HCT116 (cell line): ENCODE data around the gene SUN2. TPM values are rescaled to one million over a fixed set of nuclear protein-coding genes. Genes with fewer than 3 reads are reported as not detected.

Source experiments
- ATAC-seq: fragments of 200-7000 bp; cut with Tn5 transposase; 2 replicates; pipeline ENCODE4 v1.9.1; 2020; ENCODE audit warnings: mild to moderate bottlenecking, moderate library complexity
- BruUV-seq: library from RNA; stranded (reverse); fragments of 400-500 nt; replicated peaks from 2 replicates; lab custom pipeline; 2021; lab: Mats Ljungman, UMichigan
- CTCF ChIA-PET: fragments of 300-600 bp; sonication (Branson Sonifier 250); formaldehyde crosslinking; loops from one replicate; lab custom pipeline; 2021; ENCODE audit warnings: antibody characterized with exemption; lab: Charles Lee
- POLR2A ChIA-PET: fragments of 300-600, 350-600 bp; sonication (Branson Sonifier 250); formaldehyde crosslinking; loops from one replicate; lab custom pipeline; 2021; ENCODE audit warnings: antibody characterized with exemption; lab: Charles Lee
- RAD21 ChIA-PET, 2 experiments: fragments of 300-600 bp; sonication (Branson Sonifier 250); formaldehyde crosslinking; loops; one replicate each; lab custom pipeline; 2023; ENCODE audit warnings: low total read pairs in 2 of 2; ENCODE audit not compliant: uncharacterized antibody in 2 of 2, unreplicated experiment in 2 of 2, low non-redundant PET in 1 of 2; lab: Charles Lee
- DNase-seq: peaks from one replicate; pipeline ENCODE4 v3.0.0-alpha.2; 2010; ENCODE audit warnings: low read depth, low spot score
- H2AFZ ChIP-seq: fragments of 200-600 bp; shearing (Covaris generic), sonication (generic); 2 replicates; pipeline ENCODE4 v1.6.1; 2017; ENCODE audit warnings: low read depth, mixed run types, mixed read lengths, antibody characterized with exemption, low read length; ENCODE audit not compliant: poor library complexity, severe bottlenecking
- H3K27ac ChIP-seq: 2 replicates; pipeline ENCODE4 v1.5.1; 2012; ENCODE audit warnings: low read depth, low read length
- H3K27me3 ChIP-seq: fragments of 200-600 bp; sonication (generic); 2 replicates; pipeline ENCODE4 v1.6.1; 2016; ENCODE audit warnings: mixed run types, low read length, mixed read lengths; ENCODE audit not compliant: insufficient read depth
- H3K36me3 ChIP-seq, 2 experiments: fragments of 200-500 bp in 1 of 2; fragments of 200-600 bp in 1 of 2; sonication (Bioruptor generic) in 1 of 2; sonication (generic) in 1 of 2; 2 replicates each; pipeline versions ENCODE4 v1.5.1 to v1.6.1; 2014 to 2016; ENCODE audit warnings: low read length in 2 of 2, inconsistent platforms in 1 of 2, mixed read lengths in 1 of 2, mixed run types in 1 of 2; ENCODE audit not compliant: insufficient read depth in 2 of 2, control insufficient read depth in 1 of 2
- H3K4me1 ChIP-seq, 2 experiments: fragments of 200-600 bp in 1 of 2; sonication (generic) in 1 of 2; 2 replicates each; pipeline versions ENCODE4 v1.5.1 to v1.6.1; 2012 to 2017; ENCODE audit warnings: low read length in 2 of 2, inconsistent platforms in 1 of 2, mild to moderate bottlenecking in 1 of 2, mixed read lengths in 1 of 2, mixed run types in 1 of 2, moderate library complexity in 1 of 2; ENCODE audit not compliant: insufficient read depth in 2 of 2, control insufficient read depth in 1 of 2
- H3K4me2 ChIP-seq: fragments of 200-600 bp; sonication (generic); 2 replicates; pipeline ENCODE4 v1.6.1; 2017; ENCODE audit warnings: mixed run types, low read length, mixed read lengths
- H3K4me3 ChIP-seq, 2 experiments: fragments of 200-600 bp in 1 of 2; sonication (generic) in 1 of 2; replicated peaks in 1 of 2; 2 replicates each; pipeline ENCODE4 v1.5.1; 2011 to 2016; ENCODE audit warnings: low read length in 2 of 2, control low read depth in 1 of 2, low read depth in 1 of 2, mild to moderate bottlenecking in 1 of 2, mixed read lengths in 1 of 2, mixed run types in 1 of 2
- H3K79me2 ChIP-seq: fragments of 200-600 bp; sonication (generic); 2 replicates; pipeline ENCODE4 v1.6.1; 2017; ENCODE audit warnings: mild to moderate bottlenecking, mixed run types, low read length, moderate library complexity, mixed read lengths; ENCODE audit not compliant: insufficient read depth
- H3K9ac ChIP-seq: fragments of 200-600 bp; sonication (generic); 2 replicates; pipeline ENCODE4 v1.6.1; 2016; ENCODE audit warnings: low read length, mixed read lengths
- H3K9me2 ChIP-seq: fragments of 200-600 bp; sonication (generic), shearing (Covaris generic); 2 replicates; pipeline ENCODE4 v1.6.1; 2017; ENCODE audit warnings: mixed run types, mild to moderate bottlenecking, moderate library complexity; ENCODE audit not compliant: insufficient read depth
- H3K9me3 ChIP-seq, 2 experiments: fragments of 200-500 bp in 1 of 2; fragments of 200-600 bp in 1 of 2; sonication (Bioruptor generic) in 1 of 2; sonication (generic) in 1 of 2; 2 replicates each; pipeline ENCODE4 v1.6.1; 2014 to 2017; ENCODE audit warnings: low read length in 2 of 2, mixed read lengths in 2 of 2, inconsistent platforms in 1 of 2, low read depth in 1 of 2, mild to moderate bottlenecking in 1 of 2, mixed run types in 1 of 2, moderate library complexity in 1 of 2; ENCODE audit not compliant: control insufficient read depth in 1 of 2, insufficient read depth in 1 of 2
- H4K20me1 ChIP-seq: fragments of 200-600 bp; sonication (generic), shearing (Covaris generic); 2 replicates; pipeline ENCODE4 v1.6.1; 2017; ENCODE audit warnings: mixed run types, mild to moderate bottlenecking, moderate library complexity; ENCODE audit not compliant: insufficient read depth
- CBX3 ChIP-seq: IDR thresholded peaks from 2 replicates; pipeline ENCODE4 v1.6.1; 2012; ENCODE audit warnings: low read depth
- CEBPB ChIP-seq: IDR thresholded peaks from 2 replicates; pipeline ENCODE4 v1.6.1; 2012; ENCODE audit warnings: low read depth
- EGR1 ChIP-seq: IDR thresholded peaks from 2 replicates; pipeline ENCODE4 v1.6.1; 2012; ENCODE audit warnings: low read depth
- ELF1 ChIP-seq: IDR thresholded peaks from 2 replicates; pipeline ENCODE4 v1.6.1; 2012; ENCODE audit warnings: low read depth, borderline replicate concordance
- EZH2 ChIP-seq: fragments of 200-600 bp; sonication (generic); IDR thresholded peaks from 2 replicates; pipeline ENCODE4 v1.6.1; 2017; ENCODE audit warnings: antibody characterized with exemption, mixed run types
- EZH2phosphoT487 ChIP-seq: fragments of 200-600 bp; IDR thresholded peaks from 2 replicates; pipeline ENCODE4 v1.6.1; 2018; ENCODE audit warnings: antibody characterized with exemption, borderline replicate concordance
- FOSL1 ChIP-seq: IDR thresholded peaks from 2 replicates; pipeline ENCODE4 v1.6.1; 2012; ENCODE audit warnings: low read depth
- POLR2AphosphoS5 ChIP-seq: IDR thresholded peaks from 2 replicates; pipeline ENCODE4 v1.6.1; 2011; ENCODE audit warnings: mild to moderate bottlenecking, low read depth, low read length, moderate library complexity
- SIN3A ChIP-seq: IDR thresholded peaks from 2 replicates; pipeline ENCODE4 v1.6.1; 2012; ENCODE audit warnings: low read depth
- SP1 ChIP-seq: IDR thresholded peaks from 2 replicates; pipeline ENCODE4 v1.6.1; 2012; ENCODE audit warnings: low read depth
- SRF ChIP-seq: IDR thresholded peaks from 2 replicates; pipeline ENCODE4 v1.6.1; 2012; ENCODE audit warnings: low read depth
- TCF7L2 ChIP-seq: IDR thresholded peaks from 2 replicates; pipeline ENCODE4 v1.7.0; 2011; ENCODE audit warnings: borderline replicate concordance, inconsistent platforms; ENCODE audit not compliant: insufficient read depth, insufficient read length; ENCODE audit errors: extremely low read depth
- YY1 ChIP-seq: IDR thresholded peaks from 2 replicates; pipeline ENCODE4 v1.6.1; 2011; ENCODE audit warnings: low read length, low read depth, moderate library complexity, mild to moderate bottlenecking; ENCODE audit not compliant: insufficient replicate concordance; ENCODE audit errors: extremely low read depth
- ZFX ChIP-seq: fragments of 450-650 bp; IDR thresholded peaks from 2 replicates; pipeline ENCODE4 v1.6.1; 2017
- intact Hi-C: fragments of 100-400 bp; cut with micrococcal nuclease; formaldehyde crosslinking; loops from 2 replicates; pipeline ENCODE4 v1.10.0; 2022
- total RNA-seq: library from RNA; stranded (reverse); gene quantifications from one replicate; pipeline ENCODE4 v1.2.1, GENCODE V29; 2021; ENCODE audit not compliant: unreplicated experiment
- TF ChIP-seq, protein P1 (sequence below): IDR thresholded peaks from 2 replicates; pipeline ENCODE4 v1.6.1; 2011; ENCODE audit warnings: mild to moderate bottlenecking, low read length, moderate library complexity; ENCODE audit not compliant: insufficient replicate concordance; ENCODE audit errors: extremely low read depth
- TF ChIP-seq, protein P2 (sequence below), 3 experiments: fragments of 200-600 bp in 1 of 3; sonication (generic) in 1 of 3; IDR thresholded peaks in 2 of 3; conservative IDR thresholded peaks in 1 of 3; 2 replicates each; pipeline ENCODE4 v1.5.1; 2012 to 2017; ENCODE audit warnings: low read depth in 2 of 3, low read length in 2 of 3, antibody characterized with exemption in 1 of 3, borderline replicate concordance in 1 of 3, control low read depth in 1 of 3, mild to moderate bottlenecking in 1 of 3, mixed read lengths in 1 of 3, mixed run types in 1 of 3, moderate library complexity in 1 of 3; ENCODE audit not compliant: insufficient read depth in 1 of 3
- TF ChIP-seq, protein P3 (sequence below): IDR thresholded peaks from 2 replicates; pipeline ENCODE4 v1.6.1; 2012; ENCODE audit warnings: low read depth
- TF ChIP-seq, protein P4 (sequence below): IDR thresholded peaks from 2 replicates; pipeline ENCODE4 v1.6.1; 2012

SUN2 gene
- total RNA-seq, 1 experiment from 2014 or later, result 71.6 TPM

DNA sequence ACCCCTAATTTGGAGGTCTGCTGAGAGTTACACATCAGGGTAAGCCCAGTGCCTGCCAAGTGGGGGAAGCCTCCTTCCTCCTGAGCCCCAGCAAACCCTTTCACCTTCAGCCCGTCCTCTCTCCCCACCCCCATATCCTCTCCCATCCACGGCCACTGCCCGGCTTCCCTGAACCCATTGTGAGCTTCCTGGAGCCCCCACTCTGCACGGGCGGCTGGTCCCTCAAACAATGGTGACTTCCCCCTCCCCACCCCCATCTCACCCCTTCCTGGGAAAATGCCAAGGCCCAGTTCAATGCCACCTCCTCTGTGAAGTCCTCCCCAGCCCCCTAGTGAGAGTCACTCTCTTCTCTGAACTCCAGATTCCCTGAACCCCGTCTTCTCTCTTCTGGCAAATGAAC, 20.3 kb upstream of the SUN2 start:
- H3K9me2 ChIP-seq, result no peaks in the 10 kb centered on the region
- H3K4me2 ChIP-seq, result no peak overlapping the region
- no peaks in the 10 kb centered on the region for H3K79me2 ChIP-seq
- no peak overlapping the region for H3K4me3 ChIP-seq
- H3K27ac ChIP-seq, result no peak overlapping the region
- ATAC-seq (no peak), DNase-seq (no peak)
- intact Hi-C loops, result no loop called here
- H3K9me3 ChIP-seq, result no peaks in the 10 kb centered on the region
- ChIA-PET RAD21 (no interaction called here), CTCF (no interaction called here), POLR2A (no interaction called here)
- no peaks in the 10 kb centered on the region for H4K20me1 ChIP-seq
- no peaks in the 10 kb centered on the region for H3K4me1 ChIP-seq
- no peak overlapping the region for H2AFZ ChIP-seq
- no peaks in the 10 kb centered on the region for H3K36me3 ChIP-seq
- TF ChIP-seq FOSL1 (no peak), CEBPB (no peak), ZFX (no peak), POLR2AphosphoS5 (no peak), SIN3A (no peak), SP1 (no peak), EZH2phosphoT487 (no peak), ELF1 (no peak), TCF7L2 (no peak), EZH2 (no peak), YY1 (no peak), SRF (no peak), EGR1 (no peak), CBX3 (no peak)
- TF ChIP-seq, protein P1, sequence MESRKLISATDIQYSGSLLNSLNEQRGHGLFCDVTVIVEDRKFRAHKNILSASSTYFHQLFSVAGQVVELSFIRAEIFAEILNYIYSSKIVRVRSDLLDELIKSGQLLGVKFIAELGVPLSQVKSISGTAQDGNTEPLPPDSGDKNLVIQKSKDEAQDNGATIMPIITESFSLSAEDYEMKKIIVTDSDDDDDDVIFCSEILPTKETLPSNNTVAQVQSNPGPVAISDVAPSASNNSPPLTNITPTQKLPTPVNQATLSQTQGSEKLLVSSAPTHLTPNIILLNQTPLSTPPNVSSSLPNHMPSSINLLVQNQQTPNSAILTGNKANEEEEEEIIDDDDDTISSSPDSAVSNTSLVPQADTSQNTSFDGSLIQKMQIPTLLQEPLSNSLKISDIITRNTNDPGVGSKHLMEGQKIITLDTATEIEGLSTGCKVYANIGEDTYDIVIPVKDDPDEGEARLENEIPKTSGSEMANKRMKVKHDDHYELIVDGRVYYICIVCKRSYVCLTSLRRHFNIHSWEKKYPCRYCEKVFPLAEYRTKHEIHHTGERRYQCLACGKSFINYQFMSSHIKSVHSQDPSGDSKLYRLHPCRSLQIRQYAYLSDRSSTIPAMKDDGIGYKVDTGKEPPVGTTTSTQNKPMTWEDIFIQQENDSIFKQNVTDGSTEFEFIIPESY, result no peak
- TF ChIP-seq, protein P2, sequence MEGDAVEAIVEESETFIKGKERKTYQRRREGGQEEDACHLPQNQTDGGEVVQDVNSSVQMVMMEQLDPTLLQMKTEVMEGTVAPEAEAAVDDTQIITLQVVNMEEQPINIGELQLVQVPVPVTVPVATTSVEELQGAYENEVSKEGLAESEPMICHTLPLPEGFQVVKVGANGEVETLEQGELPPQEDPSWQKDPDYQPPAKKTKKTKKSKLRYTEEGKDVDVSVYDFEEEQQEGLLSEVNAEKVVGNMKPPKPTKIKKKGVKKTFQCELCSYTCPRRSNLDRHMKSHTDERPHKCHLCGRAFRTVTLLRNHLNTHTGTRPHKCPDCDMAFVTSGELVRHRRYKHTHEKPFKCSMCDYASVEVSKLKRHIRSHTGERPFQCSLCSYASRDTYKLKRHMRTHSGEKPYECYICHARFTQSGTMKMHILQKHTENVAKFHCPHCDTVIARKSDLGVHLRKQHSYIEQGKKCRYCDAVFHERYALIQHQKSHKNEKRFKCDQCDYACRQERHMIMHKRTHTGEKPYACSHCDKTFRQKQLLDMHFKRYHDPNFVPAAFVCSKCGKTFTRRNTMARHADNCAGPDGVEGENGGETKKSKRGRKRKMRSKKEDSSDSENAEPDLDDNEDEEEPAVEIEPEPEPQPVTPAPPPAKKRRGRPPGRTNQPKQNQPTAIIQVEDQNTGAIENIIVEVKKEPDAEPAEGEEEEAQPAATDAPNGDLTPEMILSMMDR (IDR thresholded peaks at IDR 0.05 in 2 of 3, conservative IDR thresholded peaks at IDR 0.05 in 1 of 3; ENCODE audit: borderline replicate concordance in 1 of 3, insufficient read depth in 1 of 3, low read depth in 2 of 3, low read length in 2 of 3), result no peak
- TF ChIP-seq, protein P3, sequence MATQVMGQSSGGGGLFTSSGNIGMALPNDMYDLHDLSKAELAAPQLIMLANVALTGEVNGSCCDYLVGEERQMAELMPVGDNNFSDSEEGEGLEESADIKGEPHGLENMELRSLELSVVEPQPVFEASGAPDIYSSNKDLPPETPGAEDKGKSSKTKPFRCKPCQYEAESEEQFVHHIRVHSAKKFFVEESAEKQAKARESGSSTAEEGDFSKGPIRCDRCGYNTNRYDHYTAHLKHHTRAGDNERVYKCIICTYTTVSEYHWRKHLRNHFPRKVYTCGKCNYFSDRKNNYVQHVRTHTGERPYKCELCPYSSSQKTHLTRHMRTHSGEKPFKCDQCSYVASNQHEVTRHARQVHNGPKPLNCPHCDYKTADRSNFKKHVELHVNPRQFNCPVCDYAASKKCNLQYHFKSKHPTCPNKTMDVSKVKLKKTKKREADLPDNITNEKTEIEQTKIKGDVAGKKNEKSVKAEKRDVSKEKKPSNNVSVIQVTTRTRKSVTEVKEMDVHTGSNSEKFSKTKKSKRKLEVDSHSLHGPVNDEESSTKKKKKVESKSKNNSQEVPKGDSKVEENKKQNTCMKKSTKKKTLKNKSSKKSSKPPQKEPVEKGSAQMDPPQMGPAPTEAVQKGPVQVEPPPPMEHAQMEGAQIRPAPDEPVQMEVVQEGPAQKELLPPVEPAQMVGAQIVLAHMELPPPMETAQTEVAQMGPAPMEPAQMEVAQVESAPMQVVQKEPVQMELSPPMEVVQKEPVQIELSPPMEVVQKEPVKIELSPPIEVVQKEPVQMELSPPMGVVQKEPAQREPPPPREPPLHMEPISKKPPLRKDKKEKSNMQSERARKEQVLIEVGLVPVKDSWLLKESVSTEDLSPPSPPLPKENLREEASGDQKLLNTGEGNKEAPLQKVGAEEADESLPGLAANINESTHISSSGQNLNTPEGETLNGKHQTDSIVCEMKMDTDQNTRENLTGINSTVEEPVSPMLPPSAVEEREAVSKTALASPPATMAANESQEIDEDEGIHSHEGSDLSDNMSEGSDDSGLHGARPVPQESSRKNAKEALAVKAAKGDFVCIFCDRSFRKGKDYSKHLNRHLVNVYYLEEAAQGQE, result no peak
- TF ChIP-seq, protein P4, sequence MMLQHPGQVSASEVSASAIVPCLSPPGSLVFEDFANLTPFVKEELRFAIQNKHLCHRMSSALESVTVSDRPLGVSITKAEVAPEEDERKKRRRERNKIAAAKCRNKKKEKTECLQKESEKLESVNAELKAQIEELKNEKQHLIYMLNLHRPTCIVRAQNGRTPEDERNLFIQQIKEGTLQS, result no peak
- H3K27me3 ChIP-seq, result no peaks in the 10 kb centered on the region
- H3K9ac ChIP-seq, result no peak overlapping the region
- BruUV-seq, result no TSS peak
